Suprapubic skin (tissue), 4 donors: ENCODE data around the gene MAGOH. TPM values are rescaled to one million over a fixed set of nuclear protein-coding genes. Genes with fewer than 3 reads are reported as not detected.

Experiments
- DNase-seq, 2 donors: peaks; one replicate each; pipeline ENCODE4 v3.0.0-alpha.2; 2019; ENCODE audit warnings: low spot score in 2 of 2
- H3K27ac ChIP-seq: fragments of 200-600 bp; sonication (generic); one replicate; pipeline ENCODE4 v1.5.1; 2019
- H3K27me3 ChIP-seq: fragments of 200-600 bp; sonication (generic); one replicate; pipeline ENCODE4 v1.5.1; 2019
- H3K36me3 ChIP-seq: fragments of 200-600 bp; sonication (generic); one replicate; pipeline ENCODE4 v1.5.1; 2019
- H3K4me1 ChIP-seq: fragments of 200-600 bp; sonication (generic); one replicate; pipeline ENCODE4 v1.5.1; 2019
- H3K4me3 ChIP-seq: fragments of 200-600 bp; sonication (generic); one replicate; pipeline ENCODE4 v1.5.1; 2019; ENCODE audit warnings: mild to moderate bottlenecking
- H3K9me3 ChIP-seq: fragments of 200-600 bp; sonication (generic); one replicate; pipeline ENCODE4 v1.5.1; 2019
- EP300 ChIP-seq: sonication (generic); formaldehyde crosslinking; IDR thresholded peaks from one replicate; pipeline ENCODE4 v1.6.1; 2017; ENCODE audit warnings: antibody characterized with exemption
- POLR2A ChIP-seq, 2 donors: fragments of 450-650 bp; IDR thresholded peaks; one replicate each; pipeline ENCODE4 v1.6.1; 2017; ENCODE audit warnings: antibody characterized with exemption in 2 of 2, mild to moderate bottlenecking in 2 of 2, moderate library complexity in 2 of 2
- POLR2AphosphoS5 ChIP-seq, 3 donors: sonication (generic); formaldehyde crosslinking; IDR thresholded peaks; one replicate each; pipeline ENCODE4 v1.6.1; 2017; ENCODE audit warnings: antibody characterized with exemption in 3 of 3
- WGBS: methylation state at CpG from one replicate; pipeline ENCODE4 v1.1.5; 2018; 5-methylcytosine and 5-hydroxymethylcytosine counted together
- total RNA-seq, 4 donors: library from RNA; depleted of rRNA; stranded (reverse); fragments of >200 nt; gene quantifications; one replicate each; pipeline ENCODE4 v1.1.0, GENCODE V29; 2016
- TF ChIP-seq, protein P1 (sequence below), 2 donors: fragments of 200-600 bp in 1 of 2; fragments of 450-650 bp in 1 of 2; sonication (generic) in 1 of 2; IDR thresholded peaks; one replicate each; pipeline ENCODE4 v1.5.1; 2016 to 2019; ENCODE audit warnings: antibody characterized with exemption in 2 of 2, mild to moderate bottlenecking in 1 of 2, moderate library complexity in 1 of 2

Gene MAGOH
- total RNA-seq, 4 donors from 2014 or later, result 31.8 to 52.3 (median 38.5) TPM

GRCh38 chr1:53198241-53198651 lies 40.1 kb downstream of the MAGOH start:
- peaks cover 53% of the 10 kb centered on the region for H3K4me1 ChIP-seq
- H3K27me3 ChIP-seq, result no peaks in the 10 kb centered on the region
- TF ChIP-seq POLR2AphosphoS5 (IDR thresholded peaks at IDR 0.05) (peak in 1 of 3 donors; percentile 34), EP300 (no peak), POLR2A (IDR thresholded peaks at IDR 0.05) (peak in 1 of 2 donors; percentile 71)
- TF ChIP-seq, protein P1, sequence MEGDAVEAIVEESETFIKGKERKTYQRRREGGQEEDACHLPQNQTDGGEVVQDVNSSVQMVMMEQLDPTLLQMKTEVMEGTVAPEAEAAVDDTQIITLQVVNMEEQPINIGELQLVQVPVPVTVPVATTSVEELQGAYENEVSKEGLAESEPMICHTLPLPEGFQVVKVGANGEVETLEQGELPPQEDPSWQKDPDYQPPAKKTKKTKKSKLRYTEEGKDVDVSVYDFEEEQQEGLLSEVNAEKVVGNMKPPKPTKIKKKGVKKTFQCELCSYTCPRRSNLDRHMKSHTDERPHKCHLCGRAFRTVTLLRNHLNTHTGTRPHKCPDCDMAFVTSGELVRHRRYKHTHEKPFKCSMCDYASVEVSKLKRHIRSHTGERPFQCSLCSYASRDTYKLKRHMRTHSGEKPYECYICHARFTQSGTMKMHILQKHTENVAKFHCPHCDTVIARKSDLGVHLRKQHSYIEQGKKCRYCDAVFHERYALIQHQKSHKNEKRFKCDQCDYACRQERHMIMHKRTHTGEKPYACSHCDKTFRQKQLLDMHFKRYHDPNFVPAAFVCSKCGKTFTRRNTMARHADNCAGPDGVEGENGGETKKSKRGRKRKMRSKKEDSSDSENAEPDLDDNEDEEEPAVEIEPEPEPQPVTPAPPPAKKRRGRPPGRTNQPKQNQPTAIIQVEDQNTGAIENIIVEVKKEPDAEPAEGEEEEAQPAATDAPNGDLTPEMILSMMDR (IDR thresholded peaks at IDR 0.05), result no peak
- H3K4me3 ChIP-seq, result peak overlapping the region; percentile 100
- peak; percentile 74 to 80 for DNase-seq
- no peaks in the 10 kb centered on the region for H3K9me3 ChIP-seq
- WGBS, result 35% methylated on average over 4 of the region's 4 CpGs
- peak overlapping the region; percentile 99 for H3K27ac ChIP-seq
- peaks cover 23% of the 10 kb centered on the region for H3K36me3 ChIP-seq

GRCh38 chr1:53197291-53198200 lies 40.8 kb downstream of the MAGOH start:
- DNase-seq, result peak in 1 of 2 donors; percentile 65
- Histone ChIP-seq H3K27me3 (no peaks in the 10 kb centered on the region), H3K4me1 (peaks cover 53% of the 10 kb centered on the region), H3K36me3 (peaks cover 16% of the 10 kb centered on the region), H3K4me3 (peak overlapping the region; percentile 100), H3K9me3 (no peaks in the 10 kb centered on the region), H3K27ac (peak overlapping the region; percentile 99)
- 23% methylated on average over 13 of the region's 13 CpGs for WGBS
- TF ChIP-seq, protein P1 (IDR thresholded peaks at IDR 0.05), result no peak
- no peak for TF ChIP-seq POLR2A (IDR thresholded peaks at IDR 0.05)
- TF ChIP-seq POLR2AphosphoS5 (IDR thresholded peaks at IDR 0.05), result no peak
- no peak for TF ChIP-seq EP300

GRCh38 chr1:53196485-53197290 lies 41.6 kb downstream of the MAGOH start, which contains the start of gene CPT2:
Gene CPT2 (plus strand): TSS chr1:53196824. CDS start chr1:53196944, 120 bp downstream.
- Histone ChIP-seq H3K4me1 (peaks cover 53% of the 10 kb centered on the region), H3K36me3 (peaks cover 10% of the 10 kb centered on the region), H3K4me3 (peak within 1 kb of the TSS; percentile 100), H3K27ac (peak within 1 kb of the TSS; percentile 99), H3K27me3 (no peaks in the 10 kb centered on the region), H3K9me3 (no peaks in the 10 kb centered on the region)
- TF ChIP-seq, protein P1 (IDR thresholded peaks at IDR 0.05), result no peak
- TF ChIP-seq POLR2AphosphoS5 (IDR thresholded peaks at IDR 0.05) (peak; percentile 38 to 93 (median 73)), POLR2A (IDR thresholded peaks at IDR 0.05) (peak; percentile 94 to 96), EP300 (no peak)
- peak; percentile 95 to 97 for DNase-seq
- 1% methylated on average over 34 of the region's 57 CpGs for WGBS

DNA sequence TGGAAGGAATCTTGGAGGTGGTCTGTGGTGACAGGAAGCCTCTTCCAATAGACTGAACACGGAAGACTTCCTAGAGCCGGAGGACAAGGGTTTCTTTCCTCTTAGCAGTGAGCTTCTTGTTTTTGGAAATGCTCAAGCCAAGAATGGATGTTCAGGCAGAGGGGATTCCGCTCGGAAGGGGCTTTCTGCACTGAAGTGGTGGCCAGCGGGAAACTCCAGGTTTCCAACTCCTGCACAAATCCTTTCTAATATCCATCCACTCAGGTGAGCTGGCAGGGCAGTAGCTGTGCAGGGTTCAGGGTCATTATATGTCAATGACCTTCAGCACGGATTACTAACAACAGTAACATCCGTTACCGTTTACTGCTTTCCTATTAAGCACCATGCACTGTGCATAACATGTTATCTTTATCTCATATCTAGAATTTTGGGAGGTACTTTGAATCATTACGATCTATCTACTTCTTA lies 42.3 kb downstream of the MAGOH start:
- DNase-seq, result peak in 1 of 2 donors; percentile 45
- Histone ChIP-seq H3K9me3 (no peaks in the 10 kb centered on the region), H3K4me1 (peaks cover 47% of the 10 kb centered on the region), H3K27ac (peak overlapping the region; percentile 99), H3K36me3 (peaks cover 5% of the 10 kb centered on the region), H3K4me3 (peak overlapping the region; percentile 100), H3K27me3 (no peaks in the 10 kb centered on the region)
- TF ChIP-seq POLR2AphosphoS5 (IDR thresholded peaks at IDR 0.05) (no peak), POLR2A (IDR thresholded peaks at IDR 0.05) (no peak), EP300 (no peak)
- TF ChIP-seq, protein P1 (IDR thresholded peaks at IDR 0.05), result no peak
- WGBS, result 25% methylated on average over 9 of the region's 9 CpGs
